ENCODE data around the gene C1QTNF3.
A peak's percentile ranks its signal among the peaks of the same experiment; 100 is the strongest.
"Not testable (repeated sequence)": the region's sequence is repeated elsewhere in the genome, so short reads cannot be mapped to it uniquely, and the experiment has no call there.

Gene C1QTNF3

DNA sequence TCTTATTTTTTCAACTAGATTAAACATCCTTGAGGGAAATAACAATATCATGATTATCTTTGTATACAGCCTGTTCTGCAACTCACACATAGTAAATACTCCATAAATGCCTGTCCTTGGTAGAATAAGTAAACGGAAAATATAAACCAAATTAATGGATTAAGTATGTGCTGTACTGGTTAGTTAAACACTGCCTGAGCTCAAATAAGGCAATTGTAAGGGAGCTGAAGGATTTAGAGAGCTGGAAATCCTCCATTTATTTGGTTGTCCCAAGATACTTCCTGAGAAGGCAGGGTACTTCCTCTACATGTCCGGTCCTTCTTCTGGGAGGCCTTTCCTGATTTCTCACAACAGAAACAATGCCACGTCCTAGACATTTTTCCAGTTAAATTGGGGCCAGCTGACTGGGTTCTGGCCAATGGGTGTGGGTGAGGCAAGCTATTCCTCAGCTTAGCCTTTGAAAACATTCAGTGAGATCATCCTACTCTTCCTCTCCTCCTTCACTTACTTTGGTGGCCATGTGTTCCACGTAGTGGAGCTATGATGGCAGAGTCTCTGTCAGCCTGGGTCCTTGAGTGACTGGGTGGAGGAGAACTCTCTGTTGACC lies 8.5 kb upstream of the C1QTNF3 start:
- no peak for DNase-seq

DNA sequence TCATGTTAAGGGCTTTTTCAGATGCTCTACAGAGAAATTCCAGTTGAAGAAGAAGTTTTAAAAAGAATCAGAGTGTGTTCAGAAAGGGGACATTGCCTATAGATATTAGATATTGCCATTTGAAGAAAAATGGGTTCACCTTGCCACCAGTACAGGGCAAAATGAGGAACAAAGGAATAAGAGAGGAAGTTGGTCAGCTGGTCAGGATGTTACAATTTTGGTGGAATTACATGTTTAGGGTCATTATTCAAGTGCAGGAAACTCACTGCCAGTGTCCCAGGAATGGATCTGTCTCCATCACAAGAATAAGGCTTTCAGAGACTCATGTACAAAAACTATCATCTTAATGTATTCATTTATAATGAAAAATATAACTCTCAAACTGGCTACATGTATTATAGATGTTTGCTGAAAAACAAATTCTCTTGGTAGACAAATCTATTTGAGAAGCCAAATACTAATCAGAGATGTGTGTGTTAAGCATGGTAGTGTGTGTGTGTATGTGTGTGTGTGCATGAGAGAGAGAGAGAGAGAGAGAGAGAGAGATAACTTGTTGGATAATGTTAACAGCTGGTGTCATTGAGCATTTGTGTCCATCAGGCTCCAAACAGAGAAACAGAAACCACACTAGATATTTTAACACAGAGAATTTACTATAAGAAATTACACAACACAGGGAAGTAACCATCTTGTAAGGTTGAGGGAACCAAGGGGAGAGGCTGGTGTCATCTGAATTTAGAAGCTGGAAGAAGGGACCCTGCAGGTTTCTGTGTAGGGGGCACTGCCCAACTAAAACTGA lies 5.0 kb upstream of the C1QTNF3 start:
- peak; percentile 16 for DNase-seq

DNA sequence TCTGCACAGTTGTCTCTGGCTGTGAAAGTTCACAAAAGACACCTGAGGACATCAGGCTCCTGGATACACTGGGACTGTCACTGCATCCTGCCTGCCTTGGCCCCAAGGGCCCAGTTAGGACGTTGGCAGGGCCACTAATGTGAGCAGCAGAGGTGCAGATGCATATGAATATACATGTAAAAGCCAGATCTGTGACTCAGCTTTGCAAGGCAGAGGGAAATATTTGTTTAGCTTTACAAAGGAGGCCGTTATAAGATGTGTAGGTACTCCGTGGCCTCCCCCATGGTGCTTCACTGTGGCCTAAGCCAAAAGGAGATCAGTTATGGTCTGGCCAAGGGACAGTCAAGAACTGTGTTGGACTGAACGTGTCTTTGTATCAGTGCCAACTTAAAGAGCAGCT lies 4.1 kb upstream of the C1QTNF3 start:
- no peak for DNase-seq

DNA sequence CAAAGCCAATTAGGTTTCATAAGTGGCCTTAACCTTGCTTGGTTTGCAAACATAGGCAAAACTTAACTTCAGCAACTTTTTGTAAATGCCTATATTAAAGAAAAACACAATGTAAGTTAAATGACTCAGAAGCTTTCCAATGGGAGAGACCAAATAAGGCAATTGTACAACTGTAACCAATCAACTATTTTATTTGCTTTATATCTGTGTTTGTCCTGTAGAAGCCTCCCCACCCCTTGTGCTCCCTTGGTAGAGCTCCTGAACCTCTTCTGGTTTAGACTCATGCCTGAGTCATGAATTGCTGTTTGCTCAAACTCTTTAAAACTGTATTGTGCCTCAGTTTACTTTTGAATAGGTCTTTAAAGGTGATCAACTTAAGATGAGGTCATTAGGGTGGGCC lies 3.0 kb upstream of the C1QTNF3 start:
- no peak for DNase-seq

DNA sequence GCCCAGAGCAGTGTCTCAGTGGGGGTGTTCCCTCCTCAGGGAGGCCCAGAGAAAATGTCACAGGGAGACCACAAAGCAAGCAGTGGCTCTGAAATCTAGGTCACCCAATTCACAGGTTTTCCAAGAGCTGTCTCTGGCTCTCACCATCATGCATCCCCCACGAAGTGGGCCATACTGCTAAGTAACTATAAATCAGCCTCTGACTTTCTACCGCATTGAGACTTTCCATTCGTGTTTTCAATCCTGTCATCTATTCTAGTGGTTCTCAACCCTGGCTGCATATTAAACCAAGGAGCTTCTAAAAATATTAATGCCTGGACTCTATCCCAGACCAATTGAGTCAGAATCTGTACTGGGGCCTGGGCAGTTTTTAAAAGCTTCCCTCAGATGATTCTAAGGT lies 2.0 kb upstream of the C1QTNF3 start:
- DNase-seq: no peak

DNA sequence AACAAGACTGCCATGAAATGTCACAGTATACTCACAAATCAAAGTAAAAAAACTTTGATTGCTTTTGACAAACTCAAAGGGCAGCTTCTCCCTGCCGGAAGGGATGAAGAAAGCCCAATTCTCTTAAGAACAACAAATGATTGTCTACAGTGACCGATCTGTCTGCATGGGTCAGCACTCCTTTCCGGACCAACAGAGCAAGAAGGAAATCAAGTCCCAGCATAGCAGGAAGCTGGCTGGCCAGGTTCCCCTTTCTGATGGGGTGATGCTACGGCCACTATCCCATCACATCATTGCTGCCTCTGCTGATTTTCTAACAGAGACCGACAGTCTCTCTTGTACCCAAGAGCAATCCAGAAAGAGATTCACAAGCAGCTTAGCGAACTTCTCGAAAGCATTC lies 692 bp downstream of the C1QTNF3 start:
- no peak for DNase-seq

DNA sequence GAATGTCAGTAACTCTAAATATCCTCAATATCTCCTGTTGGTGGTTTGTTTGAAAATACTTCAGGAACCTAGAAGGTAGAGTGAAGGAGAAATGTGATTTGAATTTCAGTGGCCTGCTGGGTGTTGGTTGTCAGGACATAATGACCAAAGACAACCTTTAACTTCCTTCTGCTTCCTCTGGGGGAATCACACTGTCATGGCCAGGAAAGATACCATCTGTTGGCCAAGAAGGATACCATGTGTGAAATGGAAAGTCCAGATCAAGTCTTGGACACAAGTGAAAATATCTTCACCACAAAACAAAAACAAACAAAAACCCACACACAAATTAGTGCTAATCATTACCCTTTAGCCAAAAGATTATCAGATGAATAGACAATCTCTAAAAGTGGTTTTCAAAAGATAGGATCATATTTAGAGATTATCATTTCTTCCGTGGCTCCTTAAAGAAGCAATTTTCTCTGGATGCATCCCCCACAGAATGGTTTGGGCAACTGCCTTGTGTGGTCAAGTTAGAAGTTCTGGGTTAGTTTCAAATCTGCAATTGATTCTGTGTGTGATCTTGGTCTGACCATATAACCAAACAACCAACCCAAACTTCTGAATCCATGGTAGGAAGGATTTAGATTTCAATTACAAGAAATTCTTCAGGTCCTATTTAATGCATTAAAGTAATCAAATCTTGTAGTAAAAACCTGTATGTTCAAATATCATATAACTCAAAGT lies 1.6 kb downstream of the C1QTNF3 start:
- no peak for DNase-seq

DNA sequence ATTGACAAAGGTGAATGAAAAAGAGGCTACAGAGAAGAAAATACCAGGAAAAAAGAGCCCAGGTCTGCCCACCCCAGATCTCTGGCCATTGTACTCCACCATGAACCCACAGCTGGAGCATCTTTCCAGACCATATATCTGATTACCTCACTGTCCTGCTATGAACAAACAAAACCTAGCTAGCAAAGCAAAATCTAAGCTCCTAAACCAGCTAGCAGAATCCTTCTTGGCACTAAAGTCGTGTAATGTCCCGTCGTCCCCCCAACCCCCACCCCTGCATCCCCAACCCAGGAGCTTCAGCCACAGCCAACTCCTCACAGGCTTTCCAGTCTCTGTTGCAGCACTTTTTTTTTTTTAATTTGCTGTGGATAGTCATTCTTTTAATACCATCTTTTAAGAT lies 2.5 kb downstream of the C1QTNF3 start:
- DNase-seq: no peak

DNA sequence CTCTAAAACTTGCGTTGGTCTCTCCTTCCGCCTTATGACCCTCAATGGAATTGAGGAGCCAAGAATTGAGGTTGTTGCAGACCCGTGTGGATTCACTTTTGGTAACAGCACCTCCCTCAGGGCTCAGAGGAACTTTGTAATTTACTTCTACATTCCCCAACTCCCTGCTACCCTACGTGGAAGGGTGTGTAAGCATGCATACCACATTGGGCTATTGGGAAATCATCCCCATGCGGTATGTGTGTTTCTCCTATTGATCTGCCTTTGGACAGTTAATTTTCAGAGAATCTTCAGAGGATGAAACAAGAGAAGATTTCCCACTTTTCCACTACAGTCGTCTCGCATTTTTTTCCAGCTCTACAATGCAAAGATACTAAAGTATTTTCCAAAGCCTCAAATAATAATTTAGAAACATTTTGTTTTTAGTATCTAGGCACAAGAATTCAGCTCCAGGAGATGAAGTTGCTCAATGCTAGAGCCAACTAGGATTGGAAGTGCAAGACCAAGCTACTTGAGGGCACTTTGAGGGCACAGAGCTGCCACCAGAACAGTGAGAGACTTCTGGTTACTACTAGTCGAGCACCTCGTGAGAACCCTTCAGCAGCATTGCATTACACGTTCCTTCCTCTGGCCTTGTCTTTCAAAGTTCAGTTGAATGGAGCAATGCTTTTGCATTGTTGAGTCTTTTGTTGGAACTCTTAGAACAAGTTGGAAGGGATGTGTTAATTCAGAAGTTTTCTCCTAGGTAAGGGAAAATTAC lies 3.4 kb downstream of the C1QTNF3 start:
- no peak for DNase-seq

DNA sequence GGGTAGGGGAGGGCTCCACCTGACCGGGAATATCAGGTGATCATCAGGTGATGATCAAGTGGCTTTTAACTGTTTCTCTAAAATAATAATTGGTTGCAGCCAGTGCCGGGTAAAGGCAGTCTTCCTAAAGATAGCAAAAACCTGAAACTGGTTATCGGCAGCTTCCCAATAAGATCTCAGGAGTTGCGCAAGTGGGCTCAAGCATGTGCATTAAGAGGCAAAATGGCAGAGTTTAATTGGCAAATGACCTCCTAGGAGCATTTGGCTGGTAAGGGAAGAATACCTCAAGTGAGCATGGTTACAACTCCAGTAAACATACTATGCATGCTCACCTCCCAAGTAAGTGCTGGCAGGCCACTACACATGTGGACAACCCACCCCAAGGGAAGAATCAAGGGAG lies 4.2 kb downstream of the C1QTNF3 start:
- no peak for DNase-seq

DNA sequence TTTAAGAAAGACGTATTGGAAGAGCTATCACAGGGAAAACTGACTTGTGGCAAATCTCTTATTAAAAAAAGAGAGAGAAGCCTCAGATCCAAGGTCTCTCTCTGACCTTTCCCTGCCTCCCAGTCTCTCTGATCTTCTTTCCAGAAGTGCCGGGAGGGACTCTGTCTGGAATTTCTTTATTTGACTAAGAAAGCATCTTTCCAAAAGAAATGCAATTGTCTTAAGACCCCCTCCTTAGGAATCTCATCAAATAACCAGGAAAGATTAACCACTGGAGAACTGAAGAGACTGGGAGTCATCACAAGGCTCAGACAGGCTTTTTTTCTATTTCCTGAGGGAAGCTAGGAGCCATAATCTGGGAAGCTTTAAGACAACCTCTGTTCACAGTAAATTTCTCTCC lies 4.6 kb downstream of the C1QTNF3 start:
- DNase-seq: no peak

DNA sequence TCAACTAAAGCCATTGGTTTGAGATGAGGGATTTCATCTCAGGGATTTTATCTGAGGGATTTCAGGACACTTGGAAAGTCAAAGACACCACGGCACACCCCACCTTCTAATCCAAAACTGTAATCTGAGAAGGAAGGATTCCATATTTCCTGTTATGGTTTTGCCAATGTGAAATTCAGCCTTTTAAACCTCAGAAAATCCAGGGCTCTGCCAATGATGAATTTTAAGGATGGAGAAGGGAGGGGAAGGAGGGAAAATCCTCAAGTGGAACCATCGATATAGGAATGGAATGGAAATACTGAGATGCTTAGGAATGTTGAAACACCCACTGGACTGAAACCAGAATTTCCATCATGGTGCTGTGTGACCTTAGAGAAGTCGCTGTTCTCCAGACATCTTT lies 5.3 kb downstream of the C1QTNF3 start:
- DNase-seq: no peak

DNA sequence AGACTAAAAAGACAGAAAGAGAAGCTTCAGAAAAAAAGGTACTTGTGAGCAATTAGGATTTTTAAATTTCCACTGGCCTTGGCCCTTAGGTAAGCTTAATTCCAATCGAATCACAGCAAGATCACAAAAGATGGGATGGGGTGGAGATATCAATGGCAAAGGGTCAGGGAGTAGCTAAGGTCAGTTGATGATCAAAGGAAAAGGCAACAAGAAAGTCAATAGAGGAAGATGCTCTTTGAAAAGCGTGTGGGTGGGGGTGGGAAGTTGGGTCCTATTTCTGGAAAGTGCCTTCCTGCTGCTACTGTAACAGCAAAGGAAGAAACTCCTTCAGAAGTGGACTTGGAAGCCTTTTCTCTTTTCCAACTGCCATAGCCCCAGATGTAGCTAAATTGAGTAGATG lies 7.3 kb downstream of the C1QTNF3 start:
- DNase-seq: no peak

DNA sequence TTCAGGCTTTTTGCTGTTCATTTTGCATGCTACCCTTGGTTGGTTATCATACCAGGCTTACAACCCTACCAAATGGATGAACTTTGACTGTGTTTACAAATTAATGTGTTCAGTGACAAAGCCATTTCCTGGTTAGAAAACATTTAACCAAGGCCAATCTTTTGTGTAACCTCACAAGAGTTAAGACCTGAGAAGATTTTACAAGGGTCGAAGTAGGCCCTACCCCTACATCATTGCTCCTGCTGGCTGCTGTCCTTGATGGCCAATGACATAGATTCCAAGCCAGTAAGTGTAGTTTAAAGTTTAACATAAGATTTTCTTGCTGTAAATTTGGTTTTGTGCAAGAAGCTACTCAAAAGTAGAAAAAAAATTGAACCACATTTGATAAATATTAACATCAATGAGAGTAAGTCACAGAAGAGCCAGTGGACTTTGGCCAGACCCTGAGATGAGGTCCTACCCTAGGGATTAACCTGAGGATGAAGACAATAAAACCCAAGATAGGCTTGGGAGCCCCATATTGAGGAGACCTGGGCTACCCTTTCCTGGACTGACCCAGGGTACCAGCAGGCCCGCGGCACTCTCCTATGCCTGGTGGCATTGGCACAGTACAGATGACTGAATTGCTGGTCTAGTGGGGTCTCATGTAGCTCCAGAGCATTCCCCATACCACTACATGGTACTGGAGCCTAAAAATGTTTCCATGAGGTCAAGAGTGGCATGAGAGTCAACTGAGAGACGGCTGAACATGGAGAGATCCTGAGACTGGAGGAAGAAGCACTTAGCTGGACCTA lies 8.3 kb downstream of the C1QTNF3 start:
- no peak for DNase-seq

DNA sequence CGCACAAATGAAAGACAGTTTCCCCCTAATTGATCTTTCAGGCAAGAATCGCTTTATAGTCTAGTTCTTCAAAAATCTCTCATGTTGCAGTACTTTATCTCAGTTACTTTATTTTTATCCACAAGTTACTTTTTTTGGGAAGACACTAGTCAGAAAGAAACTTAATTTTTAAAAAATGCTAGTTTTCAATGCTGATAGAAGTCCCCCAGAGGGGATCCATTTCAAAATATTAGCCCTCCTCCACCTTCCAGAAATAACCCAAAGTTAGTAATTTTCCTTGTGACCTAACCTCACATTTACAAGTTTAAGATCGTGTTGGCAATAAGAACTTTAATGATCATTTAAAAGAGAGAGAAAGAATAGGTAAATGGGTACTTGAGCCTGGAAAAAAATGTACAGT lies 11.0 kb downstream of the C1QTNF3 start:
- no peak for DNase-seq

DNA sequence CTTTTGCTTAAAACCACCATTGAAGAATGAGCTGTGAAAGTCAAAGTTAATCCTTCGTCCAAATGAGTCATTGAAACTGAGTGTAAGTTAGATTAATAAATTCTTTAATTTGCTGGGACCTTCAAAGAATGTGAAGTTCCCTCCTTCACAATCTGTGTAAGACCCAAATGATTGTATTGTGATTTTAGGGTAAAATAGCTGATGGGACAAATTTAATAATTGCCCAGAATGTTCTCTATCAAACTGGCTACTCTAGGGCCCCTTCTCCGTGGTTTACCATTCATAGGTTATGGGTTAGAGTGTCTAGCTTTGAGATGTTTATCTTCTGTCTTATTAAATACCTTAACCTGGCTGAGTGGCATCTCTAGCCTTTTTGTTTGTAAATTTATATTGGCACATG lies 11.9 kb downstream of the C1QTNF3 start:
- DNase-seq: no peak

DNA sequence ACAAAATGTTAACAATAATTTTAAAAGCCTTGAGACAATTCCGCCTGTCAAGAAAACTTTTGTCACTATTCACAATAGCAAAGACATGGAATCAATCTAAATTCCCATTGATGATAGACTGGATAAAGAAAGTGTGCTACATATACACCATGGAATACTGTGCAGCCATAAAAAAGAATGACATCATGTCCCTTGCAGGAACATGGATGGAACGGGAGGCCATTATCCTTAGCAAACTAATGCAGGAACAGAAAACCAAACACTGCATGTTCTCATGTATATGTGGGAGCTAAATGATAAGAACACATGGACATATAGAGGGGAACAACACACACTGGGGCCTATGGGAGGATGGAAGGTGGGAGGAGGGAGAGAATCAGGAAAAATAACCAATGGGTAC lies 12.4 kb downstream of the C1QTNF3 start:
- not testable (repeated sequence) for DNase-seq

DNA sequence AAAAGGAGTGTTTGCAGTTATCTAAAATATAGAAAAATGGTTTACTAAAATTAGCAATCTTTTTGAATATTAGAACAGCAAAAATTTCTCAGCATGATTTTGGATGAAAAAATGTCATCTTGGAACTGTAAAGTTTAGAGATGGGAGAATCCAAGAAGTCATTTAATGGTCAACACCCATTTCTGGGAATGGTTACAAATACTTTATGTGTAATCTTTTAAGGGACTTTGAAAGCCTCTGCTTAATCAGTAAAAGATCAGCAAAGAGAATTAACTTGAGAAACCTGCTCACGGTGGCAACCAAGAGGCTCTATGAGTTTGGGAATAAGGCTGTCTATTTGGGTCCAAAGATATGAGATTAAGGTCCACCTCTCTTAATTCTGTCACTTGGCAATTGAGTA lies 13.0 kb downstream of the C1QTNF3 start:
- no peak for DNase-seq

DNA sequence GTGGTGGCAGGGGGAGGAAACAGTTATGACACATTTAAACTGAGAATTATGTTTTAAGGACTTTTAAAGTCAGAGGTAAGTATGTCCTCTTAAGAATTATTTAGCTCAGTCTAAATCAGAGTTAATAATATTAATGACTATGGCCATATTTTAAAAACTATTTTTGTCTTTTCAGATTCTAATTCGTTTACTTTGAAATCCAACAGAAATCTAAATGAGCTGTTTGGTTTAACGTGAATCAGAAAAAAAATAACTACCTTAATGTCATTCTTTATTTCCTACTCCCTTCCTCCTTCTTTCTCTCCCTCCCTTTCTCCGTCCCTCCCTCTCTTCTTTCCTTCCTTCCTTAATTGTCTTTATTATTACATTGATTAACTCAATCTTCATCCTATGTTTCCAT lies 14.7 kb downstream of the C1QTNF3 start:
- no peak for DNase-seq

DNA sequence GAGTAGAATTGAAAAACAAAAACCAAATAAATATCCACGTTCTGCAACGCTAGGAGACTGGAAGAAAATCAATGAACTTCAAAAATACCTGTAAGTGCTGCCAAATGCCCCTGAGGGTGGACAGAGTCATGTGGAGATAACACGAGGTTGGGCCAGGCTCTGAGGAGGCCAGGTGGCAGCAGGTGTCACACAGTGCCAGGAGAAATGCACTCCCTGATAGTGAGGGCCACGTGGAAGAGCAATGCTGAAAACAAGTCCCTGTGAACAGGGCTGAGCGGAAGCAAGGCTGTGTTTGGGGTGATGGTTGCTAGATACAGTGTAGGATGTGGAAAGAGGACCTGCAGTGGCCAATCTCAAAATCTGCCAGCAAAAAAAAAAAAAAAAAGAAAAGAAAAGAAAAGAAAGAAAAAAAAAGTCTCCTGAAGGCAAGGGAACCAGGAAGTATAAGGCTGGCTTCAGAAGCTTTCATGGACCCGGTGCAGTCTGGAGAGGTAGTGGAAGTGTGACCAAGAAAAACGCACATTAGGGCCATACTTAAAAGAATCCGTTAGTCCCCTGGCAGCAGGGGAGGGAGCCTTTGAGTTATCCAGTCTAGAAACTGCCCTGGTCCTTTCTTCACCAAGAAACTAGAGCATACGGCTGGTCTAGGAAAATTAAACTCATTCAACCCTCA lies 16.8 kb downstream of the C1QTNF3 start:
- DNase-seq: no peak

DNA sequence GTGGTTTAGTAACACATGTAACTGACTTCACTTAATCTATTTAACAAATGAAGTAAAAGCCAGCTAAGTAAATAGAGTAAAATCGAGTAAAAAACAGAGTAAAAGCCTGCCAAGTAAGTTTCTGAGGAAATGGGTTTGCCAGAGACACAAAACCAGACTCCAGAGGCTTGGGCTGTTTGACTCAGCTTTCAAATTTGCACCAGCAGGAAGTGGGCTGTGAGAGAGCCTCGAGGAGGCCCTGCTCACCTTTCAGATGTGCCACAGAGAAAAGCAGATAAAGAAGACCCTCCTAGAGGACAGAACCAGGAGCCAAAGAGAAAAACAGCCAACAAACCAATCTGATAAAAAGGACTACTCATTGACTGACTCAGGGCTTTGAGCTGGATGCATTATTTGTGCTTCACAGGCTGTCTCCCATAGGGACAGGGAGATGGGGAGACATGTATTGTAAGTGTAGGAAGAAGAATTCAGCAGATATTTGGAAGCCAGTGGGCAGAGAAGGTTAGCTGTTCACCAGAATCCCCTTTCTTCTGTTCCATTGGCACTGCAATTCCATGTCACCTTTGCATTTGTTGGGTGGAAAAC lies 20.8 kb downstream of the C1QTNF3 start:
- no peak for DNase-seq

DNA sequence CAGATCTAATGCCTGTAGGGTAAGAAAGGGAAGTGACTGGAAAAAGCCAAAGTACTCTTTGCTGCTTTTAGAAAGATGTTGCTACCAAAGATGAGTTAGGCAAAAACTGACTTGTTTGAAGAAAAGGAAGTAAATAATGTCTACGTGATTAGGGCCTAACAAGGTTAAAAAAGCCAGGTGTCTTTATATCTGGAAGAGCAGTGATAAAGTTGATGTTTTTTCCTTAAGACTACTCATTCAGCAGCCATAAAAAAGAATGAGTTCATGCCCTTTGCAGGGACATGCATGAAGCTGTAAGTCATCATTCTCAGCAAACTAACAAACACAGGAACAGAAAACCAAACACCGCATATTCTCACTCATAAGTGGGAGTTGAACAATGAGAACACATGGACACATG lies 21.7 kb downstream of the C1QTNF3 start:
- DNase-seq: no peak
